ENCODE measurements around the gene SHCBP1. TPM values are rescaled to one million over a fixed set of nuclear protein-coding genes. Genes with fewer than 3 reads are reported as not detected.

SHCBP1 gene
- total and polyA plus RNA-seq, 2 of the 13 experiments (the other 11 are each of a cell fraction or from before 2014, with no cell fraction given) = 15.7 to 33.0 TPM

- Histone ChIP-seq H4K20me1 (ENCODE audit: insufficient read depth, low read length) (no peaks in the 10 kb centered on the region), H3K79me2 (ENCODE audit: insufficient read depth, low read length) (no peaks in the 10 kb centered on the region), H3K27me3 (ENCODE audit: control insufficient read depth in 1 of 2, insufficient read depth in 2 of 2, low read length in 2 of 2) (peaks cover 0 to 4% of the 10 kb centered on the region in 2 experiments; a peak in 2 of 5 replicates), H3K4me3 (replicated peaks in 1 of 3; ENCODE audit: insufficient read depth in 1 of 3, low read depth in 2 of 3, low read length in 3 of 3) (peak overlapping the region; percentile 51 to 71 (median 69)), H3K27ac (ENCODE audit: extremely low read length, insufficient read depth, low read length) (peak overlapping the region; percentile 0), H3K9me3 (ENCODE audit: low read length) (no peaks in the 10 kb centered on the region), H3K9ac (ENCODE audit: insufficient read depth, low read depth, low read length) (peak overlapping the region; percentile 46), H3K4me1 (ENCODE audit: insufficient read depth, low read length) (peaks cover 39% of the 10 kb centered on the region), H3K36me3 (replicated peaks in 1 of 2; ENCODE audit: control insufficient read depth in 1 of 2, insufficient read depth in 2 of 2, low read length in 2 of 2) (no peaks in the 10 kb centered on the region), H2AFZ (ENCODE audit: low read length) (peak overlapping the region; percentile 80), H3K4me2 (ENCODE audit: low read depth, low read length) (peak overlapping the region; percentile 97)
- ATAC-seq (peak; percentile 92), FAIRE-seq (peak; percentile 90), DNase-seq (ENCODE audit: low spot score) (peak; percentile 87)
- POLR2A ChIA-PET = interaction anchor here (0.6 to 1.0 kb wide), 6 partner anchors 12 to 1572 kb away, joined by 3 to 6 read pairs (median 4); partner anchors contain the start of gene SHCBP1
- 11% methylated on average over 15 of the region's 32 CpGs for WGBS (ENCODE audit: low lambda C conversion rate)
- in situ Hi-C loops (cut with HindIII; ENCODE audit: extremely low pct_ligation_motif_present, low pct_unique_long_range_greater_than_20kb) = no loop called here
- CTCF ChIA-PET (ENCODE audit: low intra/inter-chr PET ratio, low total read pairs) = no interaction called here
- TSS peak; percentile 91 for BruUV-seq (replicated peaks)
- intact Hi-C loops (cut with micrococcal nuclease; ENCODE audit: unreplicated experiment) = no loop called here
- TF ChIP-seq GATAD2A (CRISPR knock-in tag; IDR thresholded peaks at IDR 0.05) (0 out of 2 replicates have a peak, but pooled peaks have one; percentile 32), ATF5 (CRISPR knock-in tag; IDR thresholded peaks at IDR 0.05; ENCODE audit: low read depth) (no peak), NFKB2 (CRISPR knock-in tag; IDR thresholded peaks at IDR 0.05; ENCODE audit: borderline replicate concordance) (peak; percentile 8; the same call in 1 of the 2 replicates), ZNF598 (CRISPR knock-in tag; IDR thresholded peaks at IDR 0.05; ENCODE audit: borderline replicate concordance) (0 out of 2 replicates have a peak, but pooled peaks have one; percentile 57), NAIF1 (CRISPR knock-in tag; IDR thresholded peaks at IDR 0.05; ENCODE audit: borderline replicate concordance) (no peak), HIC2 (CRISPR knock-in tag; IDR thresholded peaks at IDR 0.05; ENCODE audit: low read depth) (no peak), SSRP1 (CRISPR knock-in tag; IDR thresholded peaks at IDR 0.05) (no peak), RARG (CRISPR knock-in tag; IDR thresholded peaks at IDR 0.05; ENCODE audit: low read depth) (no peak), HBP1 (CRISPR knock-in tag; IDR thresholded peaks at IDR 0.05; ENCODE audit: low read depth) (no peak), AHR (CRISPR knock-in tag; IDR thresholded peaks at IDR 0.05) (no peak), ZNF543 (CRISPR knock-in tag; IDR thresholded peaks at IDR 0.05) (peak; percentile 61; the same call in 1 of the 2 replicates), BCLAF1 (IDR thresholded peaks at IDR 0.05) (no peak), E2F2 (CRISPR knock-in tag; IDR thresholded peaks at IDR 0.05; ENCODE audit: borderline replicate concordance) (no peak)
Measured at GRCh38 chr16:46632778-46633733, 11.9 kb upstream of the SHCBP1 start.

All from HepG2 (cell line).